Spleen (tissue), 11 donors: ENCODE results near the gene RMDN3. TPM values are rescaled to one million over a fixed set of nuclear protein-coding genes. Genes with fewer than 3 reads are reported as not detected.

Experiments
- DNase-seq: peaks from one replicate; pipeline ENCODE4 v3.0.0-alpha.2; 2020
- H3K27ac ChIP-seq, 8 donors: fragments of 200-600 bp; sonication (generic) in 7 of 8; 1 replicate in 4 of 8; 2 replicates in 4 of 8; pipeline versions ENCODE4 v1.5.0 to v1.8.0; 2016 to 2021; ENCODE audit warnings: inconsistent platforms in 4 of 8, mild to moderate bottlenecking in 4 of 8, moderate library complexity in 1 of 8
- H3K27me3 ChIP-seq, 7 donors: fragments of 200-600 bp; sonication (generic) in 6 of 7; replicated peaks in 1 of 7; 1 replicate in 4 of 7; 2 replicates in 3 of 7; pipeline versions ENCODE4 v1.5.0 to v1.8.0; 2016 to 2021; ENCODE audit warnings: inconsistent platforms in 3 of 7, mild to moderate bottlenecking in 1 of 7
- H3K36me3 ChIP-seq, 6 donors: fragments of 200-600 bp; sonication (generic) in 5 of 6; 1 replicate in 4 of 6; 2 replicates in 2 of 6; pipeline versions ENCODE4 v1.5.0 to v1.8.0; 2016 to 2021; ENCODE audit warnings: inconsistent platforms in 2 of 6
- H3K4me1 ChIP-seq, 6 donors: fragments of 200-600 bp; sonication (generic) in 5 of 6; 1 replicate in 3 of 6; 2 replicates in 3 of 6; pipeline versions ENCODE4 v1.5.0 to v1.8.0; 2016 to 2021; ENCODE audit warnings: inconsistent platforms in 3 of 6
- H3K4me3 ChIP-seq, 8 donors: fragments of 200-600 bp; sonication (generic) in 7 of 8; 1 replicate in 4 of 8; 2 replicates in 4 of 8; pipeline versions ENCODE4 v1.5.0 to v1.8.0; 2016 to 2021; ENCODE audit warnings: inconsistent platforms in 4 of 8, mild to moderate bottlenecking in 4 of 8, moderate library complexity in 2 of 8
- H3K9me3 ChIP-seq, 8 donors: fragments of 200-600 bp; sonication (generic) in 7 of 8; 1 replicate in 4 of 8; 2 replicates in 4 of 8; pipeline versions ENCODE4 v1.5.0 to v1.8.0; 2016 to 2021; ENCODE audit warnings: inconsistent platforms in 4 of 8
- POLR2A ChIP-seq, 3 donors: fragments of 450-650 bp; IDR thresholded peaks; one replicate each; pipeline ENCODE4 v1.5.1; 2017; ENCODE audit warnings: antibody characterized with exemption in 3 of 3, mild to moderate bottlenecking in 1 of 3
- POLR2AphosphoS5 ChIP-seq, 3 donors: sonication (generic); formaldehyde crosslinking; IDR thresholded peaks; one replicate each; pipeline ENCODE4 v1.5.1; 2017; ENCODE audit warnings: antibody characterized with exemption in 3 of 3
- WGBS, 5 donors: extraction: QIAGEN DNeasy Blood & Tissue Kit in 3 of 5; methylation state at CpG; one replicate each; pipeline versions ENCODE4 v1.1.5 to v1.1.7; 2013 to 2018; 5-methylcytosine and 5-hydroxymethylcytosine counted together
- intact Hi-C: fragments of 100-400 bp; cut with DNase I; formaldehyde crosslinking; loops from one replicate; pipeline ENCODE4 v1.15.0; 2023; ENCODE audit warnings: low total_unique reads
- polyA plus RNA-seq, 3 donors: library from polyadenylated mRNA; stranded (reverse); fragments of 200-250 nt; gene quantifications; one replicate each; pipeline ENCODE4 v1.2.1, GENCODE V29; 2013
- small RNA-seq, 4 donors: library from RNA; depleted of rRNA; stranded (forward); fragments of <200 nt; gene quantifications; one replicate each; pipeline ENCODE3, GENCODE V24; 2016
- total RNA-seq, 7 donors: library from RNA; depleted of rRNA in 3 of 7; stranded (reverse); fragments of >200 nt in 3 of 7; fragmentation: NEBNext Ultra II Directional in 4 of 7; extraction: Animal tissue kit (Norgen Biotek cat#: 25700) in 4 of 7; gene quantifications; one replicate each; pipeline versions ENCODE4 v1.1.0 to v1.2.1, GENCODE V29; 2016 to 2021
- TF ChIP-seq, protein P1 (sequence below), 11 experiments: fragments of 200-600 bp in 7 of 11; fragments of 450-650 bp in 4 of 11; sonication (generic) in 4 of 11; IDR thresholded peaks in 8 of 11; conservative IDR thresholded peaks in 3 of 11; 1 replicate in 7 of 11; 2 replicates in 4 of 11; pipeline versions ENCODE4 v1.4.0 to v1.8.0; 2016 to 2021; ENCODE audit warnings: antibody characterized with exemption in 11 of 11, inconsistent platforms in 4 of 11, mild to moderate bottlenecking in 1 of 11
- donor health status: healthy with polysubstance abuse.
- donor health status: DM: no; HTN: no; CAD: no; lungs with moderate emphysema.
- donor health status: DM: no; HTN: no; CAD: no.
- donor health status: Bipolar disorder and iron deficiency.
- donor health status: healthy.
- donor health status: DM: no; HTN: no; CAD: no.
- donor health status: DM: yes; HTN: yes; CAD: no.

RMDN3 gene
- total and polyA plus RNA-seq, 10 donors = 13.0 to 32.2 (median 23.2) TPM

DNA sequence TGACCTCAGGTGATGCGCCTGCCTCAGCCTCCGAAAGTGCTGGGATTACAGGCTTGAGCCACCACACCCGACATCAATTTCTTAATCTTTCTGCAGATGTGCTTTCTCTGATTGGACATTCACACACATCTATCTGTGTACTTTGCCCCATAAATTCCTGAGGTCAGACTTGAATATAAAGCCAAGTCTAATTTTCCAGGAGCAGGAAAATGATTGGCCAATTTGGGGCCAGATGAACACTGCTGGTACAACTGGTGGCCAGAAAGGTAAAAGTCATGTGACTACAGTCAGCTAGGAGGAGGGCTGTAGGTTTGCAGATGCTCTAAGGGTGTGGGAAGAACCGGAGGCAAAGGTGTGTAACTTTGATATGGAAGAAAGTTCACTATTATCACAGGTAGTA is 63.3 kb downstream of the RMDN3 start:
- WGBS, 5 donors = 87 to 98% (median 94%) methylated on average over 4 of the region's 4 CpGs
- no peak for DNase-seq
- Histone ChIP-seq H3K27ac (no peak overlapping the region), H3K9me3 (no peaks in the 10 kb centered on the region), H3K4me3 (no peak overlapping the region), H3K36me3 (peaks cover 0 to 18% (median 5%) of the 10 kb centered on the region in 6 donors), H3K4me1 (peaks cover 15 to 34% (median 24%) of the 10 kb centered on the region in 6 donors), H3K27me3 (no peaks in the 10 kb centered on the region)
- TF ChIP-seq POLR2AphosphoS5 (IDR thresholded peaks at IDR 0.05) = no peak
- TF ChIP-seq, protein P1, sequence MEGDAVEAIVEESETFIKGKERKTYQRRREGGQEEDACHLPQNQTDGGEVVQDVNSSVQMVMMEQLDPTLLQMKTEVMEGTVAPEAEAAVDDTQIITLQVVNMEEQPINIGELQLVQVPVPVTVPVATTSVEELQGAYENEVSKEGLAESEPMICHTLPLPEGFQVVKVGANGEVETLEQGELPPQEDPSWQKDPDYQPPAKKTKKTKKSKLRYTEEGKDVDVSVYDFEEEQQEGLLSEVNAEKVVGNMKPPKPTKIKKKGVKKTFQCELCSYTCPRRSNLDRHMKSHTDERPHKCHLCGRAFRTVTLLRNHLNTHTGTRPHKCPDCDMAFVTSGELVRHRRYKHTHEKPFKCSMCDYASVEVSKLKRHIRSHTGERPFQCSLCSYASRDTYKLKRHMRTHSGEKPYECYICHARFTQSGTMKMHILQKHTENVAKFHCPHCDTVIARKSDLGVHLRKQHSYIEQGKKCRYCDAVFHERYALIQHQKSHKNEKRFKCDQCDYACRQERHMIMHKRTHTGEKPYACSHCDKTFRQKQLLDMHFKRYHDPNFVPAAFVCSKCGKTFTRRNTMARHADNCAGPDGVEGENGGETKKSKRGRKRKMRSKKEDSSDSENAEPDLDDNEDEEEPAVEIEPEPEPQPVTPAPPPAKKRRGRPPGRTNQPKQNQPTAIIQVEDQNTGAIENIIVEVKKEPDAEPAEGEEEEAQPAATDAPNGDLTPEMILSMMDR (IDR thresholded peaks at IDR 0.05 in 8 of 11, conservative IDR thresholded peaks at IDR 0.05 in 3 of 11) = no peak
- no peak for TF ChIP-seq POLR2A (IDR thresholded peaks at IDR 0.05)
- intact Hi-C loops = no loop called here

DNA sequence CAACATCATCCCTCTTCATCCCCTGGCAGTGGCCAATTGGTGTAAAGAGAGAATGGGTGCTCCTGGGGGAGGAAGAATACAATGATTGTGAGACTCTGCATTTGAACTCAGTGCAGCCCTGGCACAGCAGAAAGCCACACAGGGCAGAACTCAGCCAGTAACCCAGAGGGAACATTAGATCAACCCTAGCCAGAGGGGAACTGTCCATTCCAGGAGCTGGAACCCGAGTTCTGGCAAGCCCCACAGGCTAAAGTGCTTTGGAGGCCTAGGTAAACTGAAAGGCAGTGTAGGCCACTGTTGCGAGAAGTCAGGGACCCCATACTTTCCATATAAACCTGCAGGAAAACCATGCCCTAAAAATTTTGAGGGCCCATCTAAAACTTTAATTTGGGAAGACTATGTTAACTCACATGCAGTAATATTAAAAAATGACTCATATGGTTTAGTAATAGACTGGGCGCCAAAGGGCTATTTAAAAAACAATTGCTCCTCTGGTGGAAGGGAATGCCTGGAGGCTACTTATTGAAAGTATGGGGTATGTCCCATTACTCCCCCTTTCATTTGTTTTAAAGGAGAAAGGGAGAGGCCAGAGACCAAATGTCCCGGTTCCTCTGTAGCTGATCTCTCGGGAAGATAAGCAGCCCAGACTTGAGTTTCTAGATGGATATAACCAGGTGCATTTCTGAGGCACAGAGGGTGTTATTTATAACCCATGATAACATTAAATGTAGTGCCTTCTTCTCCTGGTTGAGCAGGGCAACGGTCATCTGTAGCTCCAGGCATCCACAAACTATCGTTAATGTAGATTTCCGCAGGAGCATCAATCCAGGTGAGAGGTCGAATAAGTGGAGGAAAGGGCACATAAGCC is 65.9 kb downstream of the RMDN3 start:
- 87 to 95% (median 93%) methylated on average over 9 of the region's 9 CpGs for WGBS, 5 donors
- Histone ChIP-seq H3K4me3 (no peak overlapping the region), H3K4me1 (peaks cover 8 to 14% (median 11%) of the 10 kb centered on the region in 6 donors), H3K36me3 (peaks cover 0 to 18% (median 5%) of the 10 kb centered on the region in 6 donors), H3K9me3 (no peaks in the 10 kb centered on the region), H3K27me3 (no peaks in the 10 kb centered on the region), H3K27ac (no peak overlapping the region)
- no peak for DNase-seq
- intact Hi-C loops = no loop called here
- TF ChIP-seq POLR2AphosphoS5 (IDR thresholded peaks at IDR 0.05) (no peak), POLR2A (IDR thresholded peaks at IDR 0.05) (no peak)
- TF ChIP-seq, protein P1 (IDR thresholded peaks at IDR 0.05 in 8 of 11, conservative IDR thresholded peaks at IDR 0.05 in 3 of 11) = no peak

Small RNA genes lying within 50 kb of the gene (small RNA-seq; reads per million reads assigned to genes)
- gene SUMO2P15 = 0 reads per million in 4 donors

Other genes with a start within 250 kb of the RMDN3 start
- 10 to 100 TPM; 38.9 to 64.1 (median 46.4) TPM for gene CCDC32, start 190.2 kb downstream of the RMDN3 start, total RNA-seq
- 10 to 100 TPM; 27.3 to 42.5 (median 33.6) TPM for gene CCDC32, start 190.2 kb downstream of the RMDN3 start, polyA plus RNA-seq
- 10 to 100 TPM in 1 of 7 donors, 1 to 10 TPM in 6; 7.1 to 11.0 (median 8.3) TPM for gene RPUSD2, start 186.0 kb downstream of the RMDN3 start, total RNA-seq
- gene RPUSD2, start 186.0 kb downstream of the RMDN3 start, polyA plus RNA-seq = 10 to 100 TPM; 11.2 to 12.3 (median 12.2) TPM
- gene KNL1, start 161.0 kb downstream of the RMDN3 start, total RNA-seq = 1 to 10 TPM; 2.1 to 9.7 (median 4.6) TPM
- gene KNL1, start 161.0 kb downstream of the RMDN3 start, polyA plus RNA-seq = 1 to 10 TPM in 1 of 3 donors, under 1 TPM in 2; 0.52 to 2.1 (median 0.67) TPM
- gene RAD51, start 60.1 kb downstream of the RMDN3 start, total RNA-seq = 1 to 10 TPM in 5 of 7 donors, under 1 TPM in 2; 0.43 to 5.5 (median 3.0) TPM
- 1 to 10 TPM in 2 of 3 donors, under 1 TPM in 1; 0.72 to 4.7 (median 2.0) TPM for gene RAD51, start 60.1 kb downstream of the RMDN3 start, polyA plus RNA-seq
- gene GCHFR, start 8.8 kb upstream of the RMDN3 start, total RNA-seq = 10 to 100 TPM in 4 of 7 donors, 1 to 10 TPM in 3; 6.1 to 21.9 (median 13.6) TPM
- gene GCHFR, start 8.8 kb upstream of the RMDN3 start, polyA plus RNA-seq = 10 to 100 TPM; 17.7 to 38.0 (median 23.6) TPM
- gene C15orf62, start 14.7 kb upstream of the RMDN3 start, total RNA-seq = under 1 TPM in 6 of 7 donors, not detected in 1; 0.20 to 0.66 (median 0.39) TPM
- gene C15orf62, start 14.7 kb upstream of the RMDN3 start, polyA plus RNA-seq = under 1 TPM; 0.36 to 0.39 (median 0.38) TPM
- gene ZFYVE19, start 51.8 kb upstream of the RMDN3 start, total RNA-seq = 10 to 100 TPM; 16.1 to 31.1 (median 20.3) TPM
- 10 to 100 TPM; 23.2 to 31.7 (median 27.3) TPM for gene ZFYVE19, start 51.8 kb upstream of the RMDN3 start, polyA plus RNA-seq
- 10 to 100 TPM; 16.2 to 57.1 (median 41.1) TPM for gene DNAJC17, start 52.2 kb upstream of the RMDN3 start, total RNA-seq
- gene DNAJC17, start 52.2 kb upstream of the RMDN3 start, polyA plus RNA-seq = 10 to 100 TPM; 52.5 to 61.5 (median 60.4) TPM
- not detected for gene PPP1R14D, start 73.5 kb upstream of the RMDN3 start, total RNA-seq
- gene PPP1R14D, start 73.5 kb upstream of the RMDN3 start, polyA plus RNA-seq = under 1 TPM in 1 of 3 donors, not detected in 2; 0.30 TPM
- gene SPINT1, start 88.8 kb upstream of the RMDN3 start, total RNA-seq = 10 to 100 TPM in 4 of 7 donors, 1 to 10 TPM in 3; 6.5 to 25.8 (median 11.3) TPM
- gene SPINT1, start 88.8 kb upstream of the RMDN3 start, polyA plus RNA-seq = 1 to 10 TPM; 4.8 to 5.6 (median 5.0) TPM
- not detected for gene RHOV, start 119.0 kb upstream of the RMDN3 start, total RNA-seq
- gene RHOV, start 119.0 kb upstream of the RMDN3 start, polyA plus RNA-seq = under 1 TPM in 2 of 3 donors, not detected in 1; 0.06 to 0.19 TPM
- 10 to 100 TPM; 18.6 to 29.1 (median 25.3) TPM for gene VPS18, start 139.2 kb upstream of the RMDN3 start, total RNA-seq
- 10 to 100 TPM in 1 of 3 donors, 1 to 10 TPM in 2; 7.2 to 15.8 (median 7.4) TPM for gene VPS18, start 139.2 kb upstream of the RMDN3 start, polyA plus RNA-seq
- gene DLL4, start 174.1 kb upstream of the RMDN3 start, total RNA-seq = 10 to 100 TPM in 5 of 7 donors, 1 to 10 TPM in 2; 7.6 to 26.3 (median 11.0) TPM
- 1 to 10 TPM; 1.2 to 5.0 (median 2.3) TPM for gene DLL4, start 174.1 kb upstream of the RMDN3 start, polyA plus RNA-seq
- gene CHAC1, start 198.2 kb upstream of the RMDN3 start, total RNA-seq = 1 to 10 TPM in 6 of 7 donors, under 1 TPM in 1; 0.92 to 5.5 (median 1.7) TPM
- 1 to 10 TPM in 2 of 3 donors, under 1 TPM in 1; 0.39 to 1.5 (median 1.1) TPM for gene CHAC1, start 198.2 kb upstream of the RMDN3 start, polyA plus RNA-seq